Endothelial cell of hepatic sinusoid (primary cell): ENCODE data around the gene FBH1.

Experiments
- in situ Hi-C: cut with HindIII; loops from 2 replicates; pipeline ENCODE4 v1.10.0; 2017; ENCODE audit warnings: low sequenced_read_pairs

FBH1 gene

DNA sequence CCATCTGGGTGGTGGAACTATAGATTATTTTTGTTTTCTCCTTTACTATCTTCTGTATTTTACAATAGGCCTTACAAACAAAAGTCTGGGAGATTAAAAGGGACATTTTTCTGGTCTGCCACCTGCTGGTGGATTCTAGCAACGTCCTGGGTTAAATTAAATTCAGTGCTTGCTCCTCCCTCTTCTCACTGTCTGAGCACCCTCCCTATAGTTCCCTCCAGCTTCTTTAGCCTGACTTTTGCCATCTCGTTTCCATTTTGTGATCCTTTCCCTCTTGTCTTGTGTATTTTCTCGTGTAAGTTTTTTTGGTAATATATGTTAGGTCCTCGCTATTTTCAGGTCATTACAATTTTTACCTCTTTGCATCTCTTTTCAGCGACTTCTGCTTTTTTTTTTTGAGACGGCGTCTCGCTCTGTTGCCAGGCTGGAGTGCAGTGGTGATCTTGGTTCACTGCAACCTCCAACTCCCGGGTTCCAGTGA, 16.5 kb upstream of the FBH1 start:
- in situ Hi-C loops, result no loop called here

DNA sequence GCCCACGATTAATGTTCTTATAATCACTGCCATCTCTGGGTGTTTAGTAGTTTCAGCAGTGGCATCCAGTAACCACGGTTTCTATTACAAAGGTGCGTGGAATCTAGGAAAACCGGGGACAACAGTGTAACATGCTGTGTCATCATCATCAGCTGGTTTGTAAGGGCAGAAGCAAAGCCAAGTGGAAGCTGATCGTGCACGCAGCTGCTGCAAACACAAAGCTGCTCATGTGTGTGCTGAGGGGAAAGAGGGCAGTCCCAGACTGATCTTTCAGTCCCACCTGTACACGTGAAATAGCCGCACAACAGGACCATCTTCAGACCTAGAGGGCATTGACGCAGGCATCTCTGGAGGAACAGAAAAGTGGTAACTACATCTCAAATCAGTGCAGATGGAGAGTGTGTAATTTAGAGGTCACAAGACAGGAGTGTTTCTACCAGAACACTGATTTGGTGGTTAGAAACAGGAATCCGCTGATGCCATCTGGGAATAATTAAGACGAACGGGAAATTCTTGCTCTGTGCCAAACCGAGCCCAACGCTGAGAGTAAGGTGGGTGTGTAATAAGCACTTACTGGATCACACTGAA, 13.8 kb upstream of the FBH1 start:
- in situ Hi-C loops, result loop anchor here (5.0 kb wide), 1 partner anchor 54 kb away; no protein-coding TSS in a partner anchor

DNA sequence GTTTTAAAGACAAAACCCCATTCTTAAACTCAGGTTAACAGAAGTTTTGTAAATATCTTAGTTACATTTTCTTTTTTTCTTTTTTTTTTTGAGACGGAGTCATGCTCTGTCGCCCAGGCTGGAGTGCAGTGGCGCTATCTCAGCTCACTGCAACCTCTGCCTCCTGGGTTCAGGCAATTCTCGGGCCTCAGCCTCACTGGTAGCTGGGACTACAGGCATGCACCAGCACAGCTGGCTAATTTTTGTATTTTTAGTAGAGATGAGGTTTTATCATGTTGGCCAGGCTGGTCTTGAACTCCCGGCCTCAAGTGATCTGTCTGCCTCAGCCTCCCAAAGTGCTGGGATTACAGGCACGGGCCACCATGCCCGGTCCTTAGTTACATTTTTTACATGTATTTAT, 13.0 kb upstream of the FBH1 start:
- in situ Hi-C loops, result loop anchor here (5.0 kb wide), 1 partner anchor 55 kb away; no protein-coding TSS in a partner anchor

DNA sequence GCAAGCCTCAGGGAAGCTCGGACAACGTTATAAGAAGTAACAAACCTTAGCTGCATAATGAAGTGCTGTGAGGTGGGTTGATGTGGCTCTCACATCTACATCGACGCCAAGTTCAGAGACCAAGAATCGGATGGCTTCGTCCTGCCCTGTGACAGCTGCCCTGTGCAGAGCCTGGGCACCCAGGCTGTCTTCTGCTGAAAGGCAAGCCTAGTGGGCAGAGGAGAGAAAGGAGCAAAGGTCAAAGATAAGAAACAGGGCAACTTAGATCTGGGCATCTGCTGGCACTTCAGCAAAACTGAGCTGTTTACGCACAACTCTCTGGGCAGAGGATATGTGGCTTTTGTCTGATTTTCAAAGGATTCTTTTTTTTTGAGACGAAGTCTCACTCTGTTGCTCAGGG, 7.1 kb upstream of the FBH1 start:
- in situ Hi-C loops, result no loop called here

DNA sequence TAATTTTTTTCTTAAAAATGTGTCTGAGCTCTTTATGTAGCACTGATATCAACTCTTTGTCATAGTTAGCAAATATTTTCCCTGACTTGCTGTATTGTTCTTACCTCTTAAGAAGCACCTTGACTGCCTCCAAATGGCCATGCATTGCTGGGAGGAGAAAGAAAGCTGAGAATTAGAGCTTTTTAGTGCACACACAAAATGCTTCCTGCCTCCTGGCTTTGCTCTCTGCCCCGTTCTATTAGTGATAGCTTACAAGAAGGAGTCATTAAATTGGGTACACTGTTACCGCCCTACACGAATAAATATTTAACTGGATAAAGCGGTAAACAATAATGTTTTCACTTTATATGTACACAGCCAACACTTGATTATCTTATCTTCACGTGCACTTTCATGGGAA, 4.4 kb upstream of the FBH1 start:
- in situ Hi-C loops, result no loop called here

DNA sequence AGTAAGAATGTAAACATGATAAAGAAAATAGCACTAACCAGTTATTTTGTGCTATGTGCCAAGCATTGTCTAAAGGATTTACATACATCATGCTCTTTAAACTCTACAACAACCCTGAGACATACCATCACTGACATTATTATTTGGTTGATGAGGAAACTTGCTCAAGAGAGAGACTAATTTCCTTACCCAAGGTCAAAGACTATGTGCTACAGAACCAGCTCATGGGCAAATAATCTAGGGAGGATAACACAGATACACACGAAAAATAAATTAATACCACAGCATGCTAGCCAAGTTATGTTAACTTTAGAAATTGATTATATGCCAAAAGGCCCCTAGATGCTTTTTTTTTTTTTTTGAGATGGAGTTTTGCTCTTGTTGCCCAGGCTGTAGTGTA, 3.0 kb upstream of the FBH1 start:
- in situ Hi-C loops, result no loop called here

DNA sequence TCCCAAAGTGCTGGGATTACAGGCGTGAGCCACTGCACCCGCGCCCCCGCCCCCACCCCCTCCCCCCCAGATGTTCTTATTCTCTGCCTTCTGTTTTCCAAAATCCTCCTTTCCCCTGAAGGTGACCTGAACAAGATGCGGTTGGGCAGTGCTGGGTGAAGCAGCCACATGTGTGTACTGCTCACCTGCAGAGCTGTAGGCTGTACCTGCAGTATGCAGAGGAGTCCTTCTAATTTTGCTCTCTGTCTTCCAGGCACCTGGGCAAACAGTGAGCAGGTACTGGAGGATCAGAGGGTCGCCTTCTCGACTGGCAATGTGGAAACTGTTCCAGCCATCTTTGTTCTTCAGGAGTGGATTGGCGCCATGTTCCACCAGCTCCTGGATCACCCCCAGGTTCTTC, 2.4 kb upstream of the FBH1 start:
- in situ Hi-C loops, result no loop called here

DNA sequence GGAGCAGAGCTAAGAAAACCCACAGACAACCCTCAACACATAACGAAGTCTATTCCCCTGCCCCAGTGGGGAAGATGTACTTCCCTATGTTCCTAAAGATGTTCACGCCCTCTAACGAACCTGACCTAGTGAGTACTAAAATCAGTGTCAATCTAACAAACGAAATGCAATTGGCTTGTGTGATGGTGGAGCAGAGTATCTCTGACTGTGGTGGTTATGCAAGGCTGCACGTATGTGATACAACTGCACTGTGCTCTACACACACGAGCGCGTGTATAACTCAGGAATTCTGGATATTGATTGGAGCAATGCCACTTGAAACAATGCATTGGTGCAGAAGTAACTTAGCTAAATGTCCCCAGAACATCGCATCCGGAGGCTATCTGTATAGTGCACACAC, 1.7 kb upstream of the FBH1 start:
- in situ Hi-C loops, result no loop called here

DNA sequence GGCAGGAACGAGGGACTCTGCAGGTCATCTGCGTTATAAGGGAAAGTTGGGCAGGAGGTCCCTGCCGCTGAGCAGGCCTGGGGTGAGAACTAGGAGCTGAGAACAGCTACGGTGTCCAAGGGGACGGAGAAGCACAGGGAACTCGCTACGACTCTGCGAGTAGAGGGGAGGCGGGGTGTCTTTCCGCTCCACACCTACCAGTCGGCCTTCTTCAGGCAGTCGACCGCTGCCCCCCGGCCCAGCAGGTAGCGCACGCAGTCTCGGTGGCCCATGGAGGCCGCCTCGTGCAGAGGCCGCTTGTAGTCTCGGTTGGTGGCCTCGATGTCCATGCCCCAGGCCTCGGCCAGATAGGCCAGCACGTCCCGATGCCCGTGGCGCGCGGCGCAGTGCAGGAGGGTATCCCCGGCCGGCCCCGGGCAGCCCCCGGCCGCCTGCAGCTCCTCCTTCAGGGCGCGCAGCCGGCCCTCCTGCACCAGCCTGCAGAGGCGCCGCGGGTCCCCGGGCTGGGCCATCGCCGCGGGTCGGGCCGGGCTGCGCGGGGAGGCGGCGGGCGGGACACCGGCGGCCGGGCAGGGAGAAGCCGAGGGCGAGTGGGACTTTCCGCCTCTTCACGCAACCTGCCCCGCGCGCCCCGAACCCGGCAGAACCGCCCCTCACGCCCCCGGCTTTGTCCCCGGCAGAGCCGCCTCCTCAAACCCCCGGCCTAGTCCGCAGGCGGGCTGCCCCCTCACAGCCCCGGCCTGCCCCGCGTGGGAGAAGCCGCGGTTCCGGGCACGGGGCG, 1.0 kb upstream of the FBH1 start:
- in situ Hi-C loops, result no loop called here

DNA sequence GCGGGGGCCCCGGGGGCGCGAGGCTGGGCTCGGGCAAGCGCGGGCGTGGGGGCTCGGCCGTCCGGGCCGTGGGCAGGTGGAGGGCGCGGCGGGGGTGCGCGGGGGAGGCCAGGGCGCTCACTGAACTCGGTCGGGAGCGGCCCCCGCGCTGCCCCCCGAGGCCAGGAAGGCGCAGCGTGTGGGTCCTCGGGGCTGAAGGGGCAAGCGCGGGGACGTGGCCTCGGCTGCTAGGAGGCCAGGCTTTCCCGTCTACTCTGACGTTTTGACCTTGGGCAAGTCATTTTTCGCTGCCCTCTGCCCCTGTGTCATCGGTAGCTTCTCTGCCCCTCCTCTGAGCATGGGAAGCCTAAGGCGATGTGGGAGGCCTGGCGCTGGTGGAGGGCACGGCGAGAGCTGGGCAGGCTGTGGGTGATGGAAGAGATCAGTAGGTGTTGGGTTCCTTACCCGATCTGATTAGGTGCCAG, 441 bp downstream of the FBH1 start:
- in situ Hi-C loops, result no loop called here

DNA sequence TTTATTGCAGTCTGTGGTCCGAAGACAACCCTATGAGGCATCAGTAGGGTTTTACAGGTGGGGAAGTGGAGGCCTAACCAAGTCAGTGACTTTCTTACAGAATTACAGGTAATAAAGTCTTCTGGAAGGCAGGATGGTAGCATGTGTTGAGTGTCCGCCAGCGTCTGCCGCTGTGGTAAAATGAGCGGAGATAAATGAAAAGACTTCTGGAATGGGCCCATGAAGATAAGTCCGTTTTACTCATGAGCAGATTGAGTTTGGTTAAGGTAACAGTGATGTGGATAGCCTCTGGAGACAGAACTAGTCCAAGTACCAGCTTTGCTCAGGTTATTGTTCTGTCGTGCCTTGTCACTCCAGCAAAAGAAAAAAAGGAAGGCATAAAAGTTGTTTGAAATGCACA, 966 bp downstream of the FBH1 start:
- in situ Hi-C loops, result no loop called here

DNA sequence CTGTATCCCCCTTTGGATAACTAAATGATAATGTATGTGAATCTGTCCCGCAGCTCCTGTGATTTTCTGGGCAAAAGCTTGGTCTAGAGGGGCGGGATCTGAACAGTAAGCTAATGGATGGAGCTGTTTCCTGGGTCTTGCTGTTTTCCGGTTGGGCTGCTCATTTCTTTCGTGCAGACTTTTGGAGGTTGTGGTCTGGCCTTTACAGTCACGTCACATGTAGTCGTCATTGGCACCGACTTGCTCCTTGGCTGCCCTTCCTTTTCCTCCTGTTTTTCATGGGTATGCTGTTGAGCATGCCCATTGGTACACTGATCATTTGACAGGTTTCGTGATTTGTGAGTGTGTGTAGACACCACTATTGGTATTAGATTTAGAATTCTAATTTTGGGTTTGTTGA, 2.0 kb downstream of the FBH1 start:
- in situ Hi-C loops, result no loop called here

DNA sequence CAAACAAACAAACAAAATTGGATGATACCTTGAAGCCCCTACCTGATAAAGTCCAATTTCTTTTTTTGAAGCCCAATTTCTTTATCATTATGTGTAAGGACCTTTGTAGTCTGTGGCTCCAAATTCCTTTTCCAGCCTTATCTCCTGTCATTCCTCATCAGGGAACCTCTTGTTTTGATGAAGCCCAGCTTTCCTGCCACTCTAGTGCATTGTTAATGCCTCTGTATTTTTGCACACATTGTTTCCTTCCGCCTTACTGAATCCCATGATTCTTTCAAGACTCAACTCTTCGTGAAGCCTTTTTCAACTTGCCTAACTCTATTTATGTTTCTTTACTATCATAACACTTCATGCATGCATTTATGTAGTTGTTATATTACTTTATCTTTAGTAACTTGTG, 3.3 kb downstream of the FBH1 start:
- in situ Hi-C loops, result no loop called here

DNA sequence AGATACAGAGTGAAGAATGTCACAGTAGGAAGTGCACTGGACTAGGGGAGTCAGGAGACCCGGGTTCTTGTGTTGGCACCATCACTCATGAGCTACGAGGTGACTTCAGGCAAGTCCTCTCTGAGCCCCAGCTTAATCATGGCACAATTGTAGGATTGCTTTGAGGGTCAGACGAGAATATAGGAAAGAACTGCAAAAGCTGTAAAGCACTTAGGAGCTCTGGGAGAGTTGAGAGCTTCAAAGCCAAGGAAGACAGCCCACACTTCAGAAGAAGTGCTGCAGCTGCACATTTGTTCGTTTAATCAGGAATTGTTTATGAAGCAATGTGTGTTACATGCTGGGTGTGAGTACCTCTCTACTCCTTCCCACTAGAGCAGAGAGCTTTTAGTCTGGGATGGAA, 4.4 kb downstream of the FBH1 start:
- in situ Hi-C loops, result no loop called here

DNA sequence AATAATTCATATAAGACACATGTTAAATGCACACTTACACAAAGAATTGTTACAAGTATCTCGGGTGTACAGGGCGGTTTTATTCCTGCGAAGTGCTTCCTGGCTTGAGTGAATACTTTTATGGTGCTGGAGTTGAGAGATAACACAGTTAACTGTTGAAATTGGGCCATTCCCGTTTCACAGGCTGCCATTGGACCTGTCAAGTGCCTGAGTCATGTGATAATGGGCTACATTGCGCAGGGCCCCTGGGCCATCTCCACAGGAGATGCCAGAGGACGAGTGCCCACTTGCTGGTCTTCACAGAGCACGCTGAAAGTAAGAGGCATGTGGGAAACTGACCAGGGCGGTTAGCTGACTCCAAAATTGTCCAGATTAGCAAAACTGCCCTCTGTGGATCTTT, 4.8 kb downstream of the FBH1 start:
- in situ Hi-C loops, result no loop called here

DNA sequence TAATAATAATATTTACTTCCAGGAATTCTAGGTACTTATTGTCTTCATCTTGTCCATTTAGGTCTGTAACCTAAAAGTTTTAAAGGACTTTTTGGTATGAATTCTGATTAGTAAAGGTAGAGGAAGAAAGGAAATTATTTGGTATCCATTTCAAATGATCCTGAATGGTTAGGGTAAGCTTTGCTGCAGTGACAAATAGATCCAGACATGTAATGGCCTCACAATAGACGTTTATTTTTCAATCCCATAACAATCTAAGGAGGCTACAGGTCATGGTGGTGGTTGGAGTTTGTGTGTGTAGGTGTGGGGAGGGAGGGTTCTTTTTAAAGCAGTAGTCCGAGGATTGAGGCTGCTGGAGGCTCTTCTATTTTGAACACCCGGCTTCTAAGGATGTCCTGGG, 5.3 kb downstream of the FBH1 start:
- in situ Hi-C loops, result no loop called here

DNA sequence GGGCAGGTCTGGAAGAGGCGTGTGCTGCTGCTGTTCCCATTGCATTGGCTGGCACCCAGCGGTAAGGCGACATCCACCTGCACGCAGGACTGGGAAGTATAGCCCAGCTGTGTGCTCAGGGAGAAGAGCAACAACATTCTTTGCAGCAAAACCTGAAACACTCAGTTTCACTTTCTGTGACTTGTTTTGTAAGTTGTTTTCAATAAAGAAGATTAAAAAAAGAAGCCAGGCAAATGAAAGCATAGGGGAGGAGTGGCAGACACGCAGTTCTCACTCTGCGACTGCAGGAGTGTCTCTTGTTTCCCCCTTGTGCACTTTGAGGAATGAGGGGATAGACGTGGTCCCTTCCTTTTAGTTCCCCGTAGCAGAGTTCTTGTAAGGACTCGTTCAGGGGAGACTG, 5.8 kb downstream of the FBH1 start:
- in situ Hi-C loops, result no loop called here

DNA sequence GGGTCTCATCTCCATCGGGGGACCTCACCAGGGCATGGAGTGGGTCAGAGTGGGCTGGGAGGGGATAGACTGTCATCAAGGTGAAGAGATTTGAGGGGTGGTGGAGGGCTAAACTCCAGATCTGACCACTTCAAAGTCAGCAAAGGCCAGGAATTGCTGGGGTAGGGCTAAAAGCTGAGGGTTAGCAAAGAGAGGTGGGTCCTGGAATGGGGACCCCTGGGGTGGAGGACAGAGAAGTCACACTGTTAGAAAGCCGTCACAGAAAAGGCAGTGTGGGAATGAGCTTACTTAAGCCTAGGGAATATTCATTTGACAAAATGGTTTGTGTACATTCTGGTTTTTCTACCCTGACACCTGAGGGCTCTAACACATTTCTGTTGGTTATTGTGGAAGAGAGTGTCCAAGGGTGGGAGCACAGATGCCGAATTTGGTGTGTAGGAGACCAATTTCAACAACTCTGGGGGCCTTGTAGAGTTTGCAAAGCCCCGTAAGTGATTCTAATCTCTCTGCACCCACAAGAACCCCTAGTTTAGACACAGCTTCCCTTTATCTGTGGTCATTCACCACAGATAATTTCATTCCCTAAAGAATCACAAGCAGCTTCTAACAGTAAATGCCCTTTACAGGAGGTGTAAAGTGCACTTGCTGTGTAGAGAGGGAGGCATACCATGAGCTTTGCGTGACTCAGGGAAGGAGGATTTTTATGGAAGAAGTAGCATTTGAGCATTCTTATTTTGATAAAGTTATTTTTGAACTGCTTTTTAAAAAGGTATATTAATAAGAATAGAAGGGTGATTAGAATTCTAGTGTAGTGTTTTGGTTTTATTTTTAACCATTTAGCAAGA, 6.4 kb downstream of the FBH1 start:
- in situ Hi-C loops, result no loop called here

DNA sequence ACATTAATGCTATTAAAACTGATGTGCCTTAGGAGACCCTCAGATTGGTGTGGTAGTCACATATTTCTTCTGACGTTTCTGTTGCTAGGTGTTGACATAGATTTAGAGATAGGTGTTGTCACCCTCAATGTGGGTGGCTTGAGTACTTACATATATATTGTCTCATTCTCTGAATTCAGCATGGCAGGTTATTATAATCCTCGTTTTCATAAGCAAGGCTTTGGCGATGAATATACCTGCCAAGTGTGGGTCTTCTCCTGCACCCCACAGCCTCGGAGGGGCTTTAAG, 7.0 kb downstream of the FBH1 start:
- in situ Hi-C loops, result no loop called here

DNA sequence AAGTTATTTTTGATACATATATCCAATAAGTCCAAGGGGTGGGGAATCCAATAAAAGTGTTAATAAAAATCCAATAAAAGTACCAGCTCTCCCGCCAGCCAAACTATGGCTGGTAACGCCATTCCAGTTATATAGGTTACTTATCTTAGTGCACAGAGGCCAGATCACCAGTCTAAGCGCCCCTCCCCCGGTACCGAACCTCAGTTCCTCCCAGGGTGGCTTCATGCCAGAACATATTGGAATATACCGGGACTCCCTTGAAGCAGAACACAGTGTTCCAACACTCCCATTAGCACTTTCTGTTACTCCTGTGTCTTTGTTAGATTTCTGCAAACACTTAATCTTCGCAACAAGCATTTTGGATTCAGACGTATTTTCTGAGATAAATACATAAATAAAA, 7.5 kb downstream of the FBH1 start:
- in situ Hi-C loops, result no loop called here

DNA sequence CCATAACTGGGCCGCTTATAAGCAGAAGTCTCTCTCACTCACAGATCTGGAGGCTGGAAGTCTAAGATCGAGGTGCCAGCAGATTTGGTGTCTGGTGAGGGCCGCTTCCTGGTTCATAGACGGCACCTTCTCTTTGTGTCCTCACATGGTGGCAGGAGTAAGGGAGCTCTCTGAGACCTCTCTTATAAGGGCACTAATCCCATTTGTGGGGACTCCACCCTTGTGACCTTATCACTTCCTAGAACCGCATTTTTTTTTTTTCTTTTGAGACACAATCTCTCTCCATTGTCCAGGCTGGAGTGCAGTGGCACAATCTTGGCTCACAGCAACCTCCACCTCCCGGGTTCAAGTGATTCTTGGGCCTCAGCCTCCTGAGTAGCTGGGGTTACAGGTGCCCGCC, 8.1 kb downstream of the FBH1 start:
- in situ Hi-C loops, result no loop called here

DNA sequence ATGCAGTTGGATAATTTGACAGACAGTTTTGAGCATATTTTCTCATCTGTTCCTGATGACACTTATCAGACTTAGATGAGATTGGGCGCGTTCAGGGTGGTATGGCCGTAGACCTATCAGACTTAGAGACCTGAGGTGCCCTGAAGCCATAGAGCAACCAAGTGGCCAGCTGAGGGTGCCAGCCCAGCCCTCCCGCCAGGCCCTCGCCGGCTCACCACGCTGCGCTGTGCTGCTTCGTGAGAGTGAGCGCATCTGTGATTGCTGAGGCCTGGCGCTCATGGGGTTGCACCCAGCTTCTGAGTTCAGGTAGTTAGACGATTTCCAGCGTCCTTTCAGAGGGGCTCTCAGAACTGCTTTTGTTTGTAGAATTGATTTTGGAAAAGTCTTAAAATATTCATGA, 10.2 kb downstream of the FBH1 start:
- in situ Hi-C loops, result no loop called here
